HCT116 (cell line): ENCODE results near the gene CAMKMT. TPM values are rescaled to one million over a fixed set of nuclear protein-coding genes. Genes with fewer than 3 reads are reported as not detected.

Source experiments
- ATAC-seq: fragments of 200-7000 bp; cut with Tn5 transposase; 2 replicates; pipeline ENCODE4 v1.9.1; 2020; ENCODE audit warnings: mild to moderate bottlenecking, moderate library complexity
- BruUV-seq: library from RNA; stranded (reverse); fragments of 400-500 nt; replicated peaks from 2 replicates; lab custom pipeline; 2021; lab: Mats Ljungman, UMichigan
- CTCF ChIA-PET: fragments of 300-600 bp; sonication (Branson Sonifier 250); formaldehyde crosslinking; loops from one replicate; lab custom pipeline; 2021; ENCODE audit warnings: antibody characterized with exemption; lab: Charles Lee
- POLR2A ChIA-PET: fragments of 300-600, 350-600 bp; sonication (Branson Sonifier 250); formaldehyde crosslinking; loops from one replicate; lab custom pipeline; 2021; ENCODE audit warnings: antibody characterized with exemption; lab: Charles Lee
- RAD21 ChIA-PET, 2 experiments: fragments of 300-600 bp; sonication (Branson Sonifier 250); formaldehyde crosslinking; loops; one replicate each; lab custom pipeline; 2023; ENCODE audit warnings: low total read pairs in 2 of 2; ENCODE audit not compliant: uncharacterized antibody in 2 of 2, unreplicated experiment in 2 of 2, low non-redundant PET in 1 of 2; lab: Charles Lee
- DNase-seq: peaks from one replicate; pipeline ENCODE4 v3.0.0-alpha.2; 2010; ENCODE audit warnings: low read depth, low spot score
- H2AFZ ChIP-seq: fragments of 200-600 bp; shearing (Covaris generic), sonication (generic); 2 replicates; pipeline ENCODE4 v1.6.1; 2017; ENCODE audit warnings: low read depth, mixed run types, mixed read lengths, antibody characterized with exemption, low read length; ENCODE audit not compliant: poor library complexity, severe bottlenecking
- H3K27ac ChIP-seq: 2 replicates; pipeline ENCODE4 v1.5.1; 2012; ENCODE audit warnings: low read depth, low read length
- H3K27me3 ChIP-seq: fragments of 200-600 bp; sonication (generic); 2 replicates; pipeline ENCODE4 v1.6.1; 2016; ENCODE audit warnings: mixed run types, low read length, mixed read lengths; ENCODE audit not compliant: insufficient read depth
- H3K36me3 ChIP-seq, 2 experiments: fragments of 200-500 bp in 1 of 2; fragments of 200-600 bp in 1 of 2; sonication (Bioruptor generic) in 1 of 2; sonication (generic) in 1 of 2; 2 replicates each; pipeline versions ENCODE4 v1.5.1 to v1.6.1; 2014 to 2016; ENCODE audit warnings: low read length in 2 of 2, inconsistent platforms in 1 of 2, mixed read lengths in 1 of 2, mixed run types in 1 of 2; ENCODE audit not compliant: insufficient read depth in 2 of 2, control insufficient read depth in 1 of 2
- H3K4me1 ChIP-seq, 2 experiments: fragments of 200-600 bp in 1 of 2; sonication (generic) in 1 of 2; 2 replicates each; pipeline versions ENCODE4 v1.5.1 to v1.6.1; 2012 to 2017; ENCODE audit warnings: low read length in 2 of 2, inconsistent platforms in 1 of 2, mild to moderate bottlenecking in 1 of 2, mixed read lengths in 1 of 2, mixed run types in 1 of 2, moderate library complexity in 1 of 2; ENCODE audit not compliant: insufficient read depth in 2 of 2, control insufficient read depth in 1 of 2
- H3K4me2 ChIP-seq: fragments of 200-600 bp; sonication (generic); 2 replicates; pipeline ENCODE4 v1.6.1; 2017; ENCODE audit warnings: mixed run types, low read length, mixed read lengths
- H3K4me3 ChIP-seq, 2 experiments: fragments of 200-600 bp in 1 of 2; sonication (generic) in 1 of 2; replicated peaks in 1 of 2; 2 replicates each; pipeline ENCODE4 v1.5.1; 2011 to 2016; ENCODE audit warnings: low read length in 2 of 2, control low read depth in 1 of 2, low read depth in 1 of 2, mild to moderate bottlenecking in 1 of 2, mixed read lengths in 1 of 2, mixed run types in 1 of 2
- H3K79me2 ChIP-seq: fragments of 200-600 bp; sonication (generic); 2 replicates; pipeline ENCODE4 v1.6.1; 2017; ENCODE audit warnings: mild to moderate bottlenecking, mixed run types, low read length, moderate library complexity, mixed read lengths; ENCODE audit not compliant: insufficient read depth
- H3K9ac ChIP-seq: fragments of 200-600 bp; sonication (generic); 2 replicates; pipeline ENCODE4 v1.6.1; 2016; ENCODE audit warnings: low read length, mixed read lengths
- H3K9me2 ChIP-seq: fragments of 200-600 bp; sonication (generic), shearing (Covaris generic); 2 replicates; pipeline ENCODE4 v1.6.1; 2017; ENCODE audit warnings: mixed run types, mild to moderate bottlenecking, moderate library complexity; ENCODE audit not compliant: insufficient read depth
- H3K9me3 ChIP-seq, 2 experiments: fragments of 200-500 bp in 1 of 2; fragments of 200-600 bp in 1 of 2; sonication (Bioruptor generic) in 1 of 2; sonication (generic) in 1 of 2; 2 replicates each; pipeline ENCODE4 v1.6.1; 2014 to 2017; ENCODE audit warnings: low read length in 2 of 2, mixed read lengths in 2 of 2, inconsistent platforms in 1 of 2, low read depth in 1 of 2, mild to moderate bottlenecking in 1 of 2, mixed run types in 1 of 2, moderate library complexity in 1 of 2; ENCODE audit not compliant: control insufficient read depth in 1 of 2, insufficient read depth in 1 of 2
- H4K20me1 ChIP-seq: fragments of 200-600 bp; sonication (generic), shearing (Covaris generic); 2 replicates; pipeline ENCODE4 v1.6.1; 2017; ENCODE audit warnings: mixed run types, mild to moderate bottlenecking, moderate library complexity; ENCODE audit not compliant: insufficient read depth
- CEBPB ChIP-seq: IDR thresholded peaks from 2 replicates; pipeline ENCODE4 v1.6.1; 2012; ENCODE audit warnings: low read depth
- EZH2phosphoT487 ChIP-seq: fragments of 200-600 bp; IDR thresholded peaks from 2 replicates; pipeline ENCODE4 v1.6.1; 2018; ENCODE audit warnings: antibody characterized with exemption, borderline replicate concordance
- FOSL1 ChIP-seq: IDR thresholded peaks from 2 replicates; pipeline ENCODE4 v1.6.1; 2012; ENCODE audit warnings: low read depth
- JUND ChIP-seq: IDR thresholded peaks from 2 replicates; pipeline ENCODE4 v1.6.1; 2012
- POLR2AphosphoS5 ChIP-seq: IDR thresholded peaks from 2 replicates; pipeline ENCODE4 v1.6.1; 2011; ENCODE audit warnings: mild to moderate bottlenecking, low read depth, low read length, moderate library complexity
- RAD21 ChIP-seq: IDR thresholded peaks from 2 replicates; pipeline ENCODE4 v1.6.1; 2012; ENCODE audit warnings: low read depth, mild to moderate bottlenecking
- SIN3A ChIP-seq: IDR thresholded peaks from 2 replicates; pipeline ENCODE4 v1.6.1; 2012; ENCODE audit warnings: low read depth
- SRF ChIP-seq: IDR thresholded peaks from 2 replicates; pipeline ENCODE4 v1.6.1; 2012; ENCODE audit warnings: low read depth
- TCF7L2 ChIP-seq: IDR thresholded peaks from 2 replicates; pipeline ENCODE4 v1.7.0; 2011; ENCODE audit warnings: borderline replicate concordance, inconsistent platforms; ENCODE audit not compliant: insufficient read depth, insufficient read length; ENCODE audit errors: extremely low read depth
- YY1 ChIP-seq: IDR thresholded peaks from 2 replicates; pipeline ENCODE4 v1.6.1; 2011; ENCODE audit warnings: low read length, low read depth, moderate library complexity, mild to moderate bottlenecking; ENCODE audit not compliant: insufficient replicate concordance; ENCODE audit errors: extremely low read depth
- intact Hi-C: fragments of 100-400 bp; cut with micrococcal nuclease; formaldehyde crosslinking; loops from 2 replicates; pipeline ENCODE4 v1.10.0; 2022
- total RNA-seq: library from RNA; stranded (reverse); gene quantifications from one replicate; pipeline ENCODE4 v1.2.1, GENCODE V29; 2021; ENCODE audit not compliant: unreplicated experiment
- TF ChIP-seq, protein P1 (sequence below): IDR thresholded peaks from 2 replicates; pipeline ENCODE4 v1.6.1; 2012
- TF ChIP-seq, protein P2 (sequence below): IDR thresholded peaks from 2 replicates; pipeline ENCODE4 v1.6.1; 2011; ENCODE audit warnings: mild to moderate bottlenecking, low read length, moderate library complexity; ENCODE audit not compliant: insufficient replicate concordance; ENCODE audit errors: extremely low read depth
- TF ChIP-seq, protein P3 (sequence below): IDR thresholded peaks from 2 replicates; pipeline ENCODE4 v1.6.1; 2012
- TF ChIP-seq, protein P4 (sequence below), 3 experiments: fragments of 200-600 bp in 1 of 3; sonication (generic) in 1 of 3; IDR thresholded peaks in 2 of 3; conservative IDR thresholded peaks in 1 of 3; 2 replicates each; pipeline ENCODE4 v1.5.1; 2012 to 2017; ENCODE audit warnings: low read depth in 2 of 3, low read length in 2 of 3, antibody characterized with exemption in 1 of 3, borderline replicate concordance in 1 of 3, control low read depth in 1 of 3, mild to moderate bottlenecking in 1 of 3, mixed read lengths in 1 of 3, mixed run types in 1 of 3, moderate library complexity in 1 of 3; ENCODE audit not compliant: insufficient read depth in 1 of 3

The CAMKMT gene
- total RNA-seq, 1 experiment from 2014 or later = 10.6 TPM

DNA sequence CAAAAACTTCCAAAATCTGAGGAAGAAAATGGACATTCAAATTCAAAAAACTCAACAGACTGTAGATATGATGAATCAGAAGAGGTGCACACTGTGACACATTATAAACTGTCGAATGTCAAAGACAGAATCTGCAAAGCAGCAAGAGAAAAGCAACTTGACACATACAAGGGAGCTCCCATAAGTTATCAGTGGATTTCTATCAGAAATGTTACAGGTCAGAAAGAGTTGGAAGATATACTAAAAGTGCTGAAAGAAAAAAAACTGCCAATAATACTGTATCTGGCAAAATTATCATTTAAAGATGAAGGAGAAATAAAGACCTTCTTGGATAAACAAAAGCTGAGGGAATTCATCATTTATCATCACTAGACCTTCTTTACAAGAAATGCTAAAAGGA, 102.7 kb downstream of the CAMKMT start:
- no peaks in the 10 kb centered on the region for H3K27me3 ChIP-seq
- ChIA-PET CTCF (interaction anchor here (2.5 kb wide), 1 partner anchor 15 kb away, joined by 9 read pairs; no protein-coding TSS in a partner anchor), POLR2A (no interaction called here), RAD21 (no interaction called here)
- no peak overlapping the region for H3K27ac ChIP-seq
- ATAC-seq (no peak), DNase-seq (no peak)
- no peaks in the 10 kb centered on the region for H3K4me1 ChIP-seq
- no TSS peak for BruUV-seq
- no peak overlapping the region for H3K4me2 ChIP-seq
- H3K9me2 ChIP-seq = no peaks in the 10 kb centered on the region
- H3K9ac ChIP-seq = no peak overlapping the region
- H2AFZ ChIP-seq = no peak overlapping the region
- TF ChIP-seq SRF = no peak
- TF ChIP-seq TCF7L2 = no peak
- no peak for TF ChIP-seq POLR2AphosphoS5
- no peak for TF ChIP-seq JUND
- TF ChIP-seq, protein P1, sequence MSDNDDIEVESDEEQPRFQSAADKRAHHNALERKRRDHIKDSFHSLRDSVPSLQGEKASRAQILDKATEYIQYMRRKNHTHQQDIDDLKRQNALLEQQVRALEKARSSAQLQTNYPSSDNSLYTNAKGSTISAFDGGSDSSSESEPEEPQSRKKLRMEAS = no peak
- no peaks in the 10 kb centered on the region for H3K36me3 ChIP-seq
- H3K9me3 ChIP-seq = no peaks in the 10 kb centered on the region
- H3K4me3 ChIP-seq = no peak overlapping the region
- H4K20me1 ChIP-seq = no peaks in the 10 kb centered on the region
- no peaks in the 10 kb centered on the region for H3K79me2 ChIP-seq
- intact Hi-C loops = no loop called here

DNA sequence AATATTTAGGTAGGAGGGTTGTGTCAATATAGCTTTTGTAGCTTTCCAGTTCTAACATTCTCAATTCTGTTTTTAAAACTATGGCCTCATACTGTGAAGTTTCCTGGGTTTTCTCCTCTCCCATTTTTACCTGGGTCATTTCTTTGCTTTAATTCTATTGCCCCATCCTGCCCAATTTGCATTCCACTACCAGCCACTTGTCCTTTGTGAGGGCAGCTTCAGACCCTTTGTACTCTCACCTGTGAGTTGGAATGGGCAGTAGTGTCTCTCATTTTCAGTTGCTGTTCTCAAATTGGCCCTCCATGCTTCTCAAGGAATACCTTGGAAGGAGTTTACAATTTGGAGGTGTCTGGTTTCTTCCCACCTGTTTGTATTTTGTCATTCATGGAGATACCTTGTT, 108.4 kb downstream of the CAMKMT start:
- Histone ChIP-seq H2AFZ (no peak overlapping the region), H3K79me2 (no peaks in the 10 kb centered on the region), H3K27ac (no peak overlapping the region), H3K9me3 (no peaks in the 10 kb centered on the region), H3K9ac (no peak overlapping the region), H4K20me1 (no peaks in the 10 kb centered on the region), H3K4me1 (no peaks in the 10 kb centered on the region), H3K4me2 (no peak overlapping the region), H3K9me2 (no peaks in the 10 kb centered on the region), H3K27me3 (no peaks in the 10 kb centered on the region), H3K36me3 (no peaks in the 10 kb centered on the region), H3K4me3 (no peak overlapping the region)
- no peak for ATAC-seq
- BruUV-seq = no TSS peak
- DNase-seq = no peak
- RAD21 ChIA-PET = no interaction called here
- CTCF ChIA-PET = interaction anchor here (3.5 kb wide), 1 partner anchor 9 kb away, joined by 22 read pairs; no protein-coding TSS in a partner anchor
- intact Hi-C loops = loop anchor here (10.0 kb wide), 1 partner anchor 595 kb away; no protein-coding TSS in a partner anchor
- POLR2A ChIA-PET = no interaction called here
- TF ChIP-seq SIN3A (no peak), EZH2phosphoT487 (no peak), SRF (no peak), FOSL1 (no peak), JUND (no peak), CEBPB (no peak), RAD21 (no peak), YY1 (no peak)
- TF ChIP-seq, protein P2, sequence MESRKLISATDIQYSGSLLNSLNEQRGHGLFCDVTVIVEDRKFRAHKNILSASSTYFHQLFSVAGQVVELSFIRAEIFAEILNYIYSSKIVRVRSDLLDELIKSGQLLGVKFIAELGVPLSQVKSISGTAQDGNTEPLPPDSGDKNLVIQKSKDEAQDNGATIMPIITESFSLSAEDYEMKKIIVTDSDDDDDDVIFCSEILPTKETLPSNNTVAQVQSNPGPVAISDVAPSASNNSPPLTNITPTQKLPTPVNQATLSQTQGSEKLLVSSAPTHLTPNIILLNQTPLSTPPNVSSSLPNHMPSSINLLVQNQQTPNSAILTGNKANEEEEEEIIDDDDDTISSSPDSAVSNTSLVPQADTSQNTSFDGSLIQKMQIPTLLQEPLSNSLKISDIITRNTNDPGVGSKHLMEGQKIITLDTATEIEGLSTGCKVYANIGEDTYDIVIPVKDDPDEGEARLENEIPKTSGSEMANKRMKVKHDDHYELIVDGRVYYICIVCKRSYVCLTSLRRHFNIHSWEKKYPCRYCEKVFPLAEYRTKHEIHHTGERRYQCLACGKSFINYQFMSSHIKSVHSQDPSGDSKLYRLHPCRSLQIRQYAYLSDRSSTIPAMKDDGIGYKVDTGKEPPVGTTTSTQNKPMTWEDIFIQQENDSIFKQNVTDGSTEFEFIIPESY = no peak
- TF ChIP-seq, protein P3, sequence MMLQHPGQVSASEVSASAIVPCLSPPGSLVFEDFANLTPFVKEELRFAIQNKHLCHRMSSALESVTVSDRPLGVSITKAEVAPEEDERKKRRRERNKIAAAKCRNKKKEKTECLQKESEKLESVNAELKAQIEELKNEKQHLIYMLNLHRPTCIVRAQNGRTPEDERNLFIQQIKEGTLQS = no peak
- TF ChIP-seq, protein P1 = no peak
- TF ChIP-seq, protein P4, sequence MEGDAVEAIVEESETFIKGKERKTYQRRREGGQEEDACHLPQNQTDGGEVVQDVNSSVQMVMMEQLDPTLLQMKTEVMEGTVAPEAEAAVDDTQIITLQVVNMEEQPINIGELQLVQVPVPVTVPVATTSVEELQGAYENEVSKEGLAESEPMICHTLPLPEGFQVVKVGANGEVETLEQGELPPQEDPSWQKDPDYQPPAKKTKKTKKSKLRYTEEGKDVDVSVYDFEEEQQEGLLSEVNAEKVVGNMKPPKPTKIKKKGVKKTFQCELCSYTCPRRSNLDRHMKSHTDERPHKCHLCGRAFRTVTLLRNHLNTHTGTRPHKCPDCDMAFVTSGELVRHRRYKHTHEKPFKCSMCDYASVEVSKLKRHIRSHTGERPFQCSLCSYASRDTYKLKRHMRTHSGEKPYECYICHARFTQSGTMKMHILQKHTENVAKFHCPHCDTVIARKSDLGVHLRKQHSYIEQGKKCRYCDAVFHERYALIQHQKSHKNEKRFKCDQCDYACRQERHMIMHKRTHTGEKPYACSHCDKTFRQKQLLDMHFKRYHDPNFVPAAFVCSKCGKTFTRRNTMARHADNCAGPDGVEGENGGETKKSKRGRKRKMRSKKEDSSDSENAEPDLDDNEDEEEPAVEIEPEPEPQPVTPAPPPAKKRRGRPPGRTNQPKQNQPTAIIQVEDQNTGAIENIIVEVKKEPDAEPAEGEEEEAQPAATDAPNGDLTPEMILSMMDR (IDR thresholded peaks at IDR 0.05 in 2 of 3, conservative IDR thresholded peaks at IDR 0.05 in 1 of 3; ENCODE audit: borderline replicate concordance in 1 of 3, insufficient read depth in 1 of 3, low read depth in 2 of 3, low read length in 2 of 3) = no peak
